ENCODE data around the gene ATXN1.

Gene ATXN1

GRCh38 chr6:16496210-16496609 lies 265.1 kb downstream of the ATXN1 start:
- H3K4me3 ChIP-seq (ENCODE audit: low read depth, low read length) = no peak overlapping the region
- DNase-seq (ENCODE audit: low read depth) = no peak
- no peak for TF ChIP-seq CTCF (IDR thresholded peaks at IDR 0.05; ENCODE audit: low read depth, low read length, missing control alignments)

- peak; percentile 90 for DNase-seq (ENCODE audit: low read depth)
- TF ChIP-seq CTCF (IDR thresholded peaks at IDR 0.05; ENCODE audit: low read depth, low read length, missing control alignments) = no peak
- peak overlapping the region; percentile 2; the same call in 1 of the 2 replicates for H3K4me3 ChIP-seq (ENCODE audit: low read depth, low read length)
Measured at GRCh38 chr6:16494793-16495192, 266.5 kb downstream of the ATXN1 start.

- TF ChIP-seq CTCF (IDR thresholded peaks at IDR 0.05; ENCODE audit: low read depth, low read length, missing control alignments) = peak; percentile 11
- peak overlapping the region; percentile 65 for H3K4me3 ChIP-seq (ENCODE audit: low read depth, low read length)
- no peak for DNase-seq (ENCODE audit: low read depth)
Measured at GRCh38 chr6:16493802-16494201, 267.5 kb downstream of the ATXN1 start.

- no peak for DNase-seq (ENCODE audit: low read depth)
- peak overlapping the region; percentile 65 for H3K4me3 ChIP-seq (ENCODE audit: low read depth, low read length)
- no peak for TF ChIP-seq CTCF (IDR thresholded peaks at IDR 0.05; ENCODE audit: low read depth, low read length, missing control alignments)
Measured at GRCh38 chr6:16493112-16493511, 268.1 kb downstream of the ATXN1 start.

- peak overlapping the region; percentile 26 for H3K4me3 ChIP-seq (ENCODE audit: low read depth, low read length)
- TF ChIP-seq CTCF (IDR thresholded peaks at IDR 0.05; ENCODE audit: low read depth, low read length, missing control alignments) = no peak
- DNase-seq (ENCODE audit: low read depth) = no peak
Measured at GRCh38 chr6:16491666-16492313, 269.5 kb downstream of the ATXN1 start.

GRCh38 chr6:16490616-16491015 lies 270.6 kb downstream of the ATXN1 start:
- peak overlapping the region; percentile 3; the same call in 1 of the 2 replicates for H3K4me3 ChIP-seq (ENCODE audit: low read depth, low read length)
- DNase-seq (ENCODE audit: low read depth) = no peak
- TF ChIP-seq CTCF (IDR thresholded peaks at IDR 0.05; ENCODE audit: low read depth, low read length, missing control alignments) = no peak

GRCh38 chr6:16488813-16489212 lies 272.4 kb downstream of the ATXN1 start:
- no peak for TF ChIP-seq CTCF (IDR thresholded peaks at IDR 0.05; ENCODE audit: low read depth, low read length, missing control alignments)
- H3K4me3 ChIP-seq (ENCODE audit: low read depth, low read length) = no peak overlapping the region
- no peak for DNase-seq (ENCODE audit: low read depth)
